ENCODE results near the gene NMNAT3.

NMNAT3 gene

DNA sequence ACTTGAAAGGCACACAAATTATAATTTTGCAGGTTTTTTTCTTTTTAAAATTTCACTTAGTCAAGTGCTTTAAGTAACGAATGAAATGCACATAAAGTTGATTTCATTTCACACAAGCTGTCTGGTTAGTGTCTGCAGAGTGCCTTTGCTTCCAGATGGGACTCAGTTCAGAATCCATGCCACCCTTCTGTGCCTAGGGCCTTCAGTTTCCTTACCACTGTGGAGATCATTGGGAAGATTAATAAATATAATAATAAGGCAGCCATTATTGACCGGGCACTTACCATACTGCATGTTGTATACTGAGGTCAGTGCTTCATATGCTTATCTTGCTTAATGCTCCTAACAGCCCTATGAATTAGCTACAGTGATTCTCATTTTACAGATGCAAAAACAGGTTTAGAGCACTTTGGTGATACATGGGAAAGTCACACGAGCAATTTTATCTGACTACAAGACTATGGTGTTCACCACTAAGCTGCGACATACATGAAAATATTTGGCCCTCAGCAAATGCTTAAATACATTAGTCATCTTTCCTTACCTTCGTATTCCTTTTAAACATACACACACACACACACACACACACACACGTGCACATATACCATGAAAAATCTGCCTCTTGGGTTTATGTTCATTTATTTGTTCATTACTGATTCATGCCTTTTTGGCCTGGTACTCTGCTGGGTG lies 3.1 kb downstream of the NMNAT3 start:
- no peak for DNase-seq

GRCh38 chr3:139672884-139673283 lies 4.9 kb downstream of the NMNAT3 start:
- no peak for DNase-seq

- no peak for DNase-seq
Measured at GRCh38 chr3:139671863-139672646, 5.7 kb downstream of the NMNAT3 start.

GRCh38 chr3:139671107-139671506 lies 6.7 kb downstream of the NMNAT3 start:
- DNase-seq: no peak

DNA sequence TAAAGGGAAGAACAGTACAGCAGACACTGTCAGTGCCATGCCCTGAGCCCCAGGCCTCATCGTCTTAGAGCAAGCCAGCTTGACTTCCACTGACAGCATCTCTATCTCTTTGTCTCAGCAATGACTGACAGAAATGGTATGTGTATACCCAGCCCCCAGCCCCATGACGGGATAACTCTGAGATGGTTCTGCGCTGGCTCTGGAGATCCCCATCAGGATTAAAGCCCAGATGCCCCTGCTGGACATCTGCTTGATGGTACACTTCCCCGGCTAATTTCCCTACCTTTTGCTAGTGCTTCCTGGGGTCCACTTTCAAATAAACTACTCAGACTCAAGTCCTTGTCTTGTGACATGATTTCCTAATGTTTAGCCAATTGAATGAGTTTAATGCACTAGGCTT lies 7.6 kb downstream of the NMNAT3 start:
- DNase-seq: no peak

GRCh38 chr3:139668332-139668731 lies 9.4 kb downstream of the NMNAT3 start:
- DNase-seq: no peak

- DNase-seq: no peak
Measured at GRCh38 chr3:139664958-139665357, 12.8 kb downstream of the NMNAT3 start.

DNA sequence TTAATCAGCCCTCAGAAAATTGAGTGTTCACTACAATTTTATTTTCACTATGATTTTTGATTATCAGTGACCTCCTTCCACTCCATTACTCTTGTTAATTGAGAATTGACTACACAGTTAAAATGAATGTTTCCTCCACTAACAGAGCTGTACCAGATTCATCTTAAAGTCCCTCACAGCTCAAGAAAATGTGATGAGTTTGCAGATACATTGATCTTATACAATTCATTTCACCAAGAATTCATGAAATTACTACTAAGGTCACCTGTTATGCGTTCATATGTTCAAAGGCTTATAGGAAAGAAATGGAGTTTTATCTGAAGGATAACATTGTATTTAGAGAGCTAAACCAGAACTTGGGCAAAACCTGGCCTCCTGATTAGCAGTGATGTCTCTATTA lies 17.5 kb downstream of the NMNAT3 start:
- no peak for DNase-seq

DNA sequence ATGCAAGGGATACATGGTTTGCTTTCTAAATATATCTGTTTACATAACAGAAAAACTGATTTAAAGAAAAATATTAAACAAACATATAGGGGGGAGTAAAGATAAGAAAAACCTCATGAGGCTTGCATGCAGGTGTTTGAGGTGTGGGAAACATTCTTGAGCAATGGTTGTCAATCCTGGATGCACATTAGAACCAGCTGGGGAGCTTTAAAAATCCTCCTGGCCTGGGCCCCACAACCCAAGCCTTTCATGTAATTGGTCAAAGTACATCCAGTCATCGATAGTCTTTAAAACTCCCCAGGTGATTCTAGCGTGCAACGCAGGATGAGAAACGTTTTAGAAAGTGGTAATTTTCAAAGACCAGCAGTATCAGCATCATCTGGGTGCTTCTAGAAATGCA lies 18.3 kb downstream of the NMNAT3 start:
- DNase-seq: no peak

DNA sequence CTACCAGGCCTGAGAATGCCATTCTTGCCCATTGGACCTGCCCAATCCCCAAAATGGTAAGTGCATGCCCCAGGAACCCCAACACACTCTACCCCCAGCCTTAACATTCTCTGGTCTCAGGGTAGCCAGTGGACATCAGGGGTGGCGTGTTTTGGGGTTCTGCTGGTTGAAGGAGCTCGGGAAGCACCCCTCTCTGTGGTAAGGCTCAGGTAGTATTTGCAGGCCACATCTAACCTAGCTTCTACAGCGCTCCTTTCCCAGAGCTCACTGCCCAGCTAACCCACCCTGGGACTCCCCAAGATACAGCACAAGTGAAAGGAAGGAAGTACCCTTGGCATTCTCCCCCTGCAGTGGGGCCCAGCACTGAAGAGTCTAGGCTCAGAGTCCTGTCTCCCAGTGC lies 19.8 kb downstream of the NMNAT3 start:
- DNase-seq: no peak

DNA sequence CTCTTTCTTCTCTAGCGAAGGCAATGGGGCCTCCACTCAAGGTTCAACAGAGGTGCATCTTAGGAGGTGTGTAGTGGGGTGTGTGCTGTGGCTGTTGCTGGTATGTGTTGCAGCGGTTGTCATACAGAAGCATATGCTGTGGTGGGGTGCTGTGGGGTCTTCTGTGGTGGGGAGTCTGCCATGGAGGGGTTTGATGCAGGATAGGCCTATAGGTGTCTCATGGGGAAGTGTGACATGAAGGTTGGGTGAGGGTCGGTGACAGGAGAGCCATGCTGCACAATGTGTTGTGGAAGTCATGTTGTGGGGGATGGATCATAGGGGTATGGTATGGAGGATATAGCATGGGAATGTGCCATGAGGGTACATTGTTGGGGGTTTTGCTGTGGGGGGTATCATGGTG lies 20.3 kb downstream of the NMNAT3 start:
- no peak for DNase-seq

- no peak for DNase-seq
Measured at GRCh38 chr3:139655909-139656595, 21.7 kb downstream of the NMNAT3 start.

- no peak for DNase-seq
Measured at GRCh38 chr3:139654637-139655365, 23.0 kb downstream of the NMNAT3 start.

GRCh38 chr3:139653582-139653981 lies 24.2 kb downstream of the NMNAT3 start:
- no peak for DNase-seq

DNA sequence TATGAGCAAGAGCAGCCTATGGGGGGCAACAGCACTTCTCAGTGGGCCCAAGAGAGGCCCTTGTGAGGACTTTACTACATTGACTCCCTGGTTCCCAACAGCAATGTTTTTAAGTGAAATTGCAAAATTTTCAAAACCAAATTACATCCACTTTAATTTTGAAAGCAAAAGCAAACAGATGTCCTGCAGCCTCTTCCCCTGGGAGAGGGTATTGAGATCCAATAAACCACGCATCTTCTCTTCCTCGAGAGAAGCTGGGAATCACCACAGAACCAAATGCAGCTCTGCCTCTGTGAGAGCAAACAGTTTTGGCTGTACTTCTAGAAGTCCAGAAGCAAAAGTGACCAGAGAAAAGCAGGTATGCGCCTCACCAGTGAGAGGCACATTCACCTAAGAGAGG lies 25.2 kb downstream of the NMNAT3 start:
- no peak for DNase-seq

DNA sequence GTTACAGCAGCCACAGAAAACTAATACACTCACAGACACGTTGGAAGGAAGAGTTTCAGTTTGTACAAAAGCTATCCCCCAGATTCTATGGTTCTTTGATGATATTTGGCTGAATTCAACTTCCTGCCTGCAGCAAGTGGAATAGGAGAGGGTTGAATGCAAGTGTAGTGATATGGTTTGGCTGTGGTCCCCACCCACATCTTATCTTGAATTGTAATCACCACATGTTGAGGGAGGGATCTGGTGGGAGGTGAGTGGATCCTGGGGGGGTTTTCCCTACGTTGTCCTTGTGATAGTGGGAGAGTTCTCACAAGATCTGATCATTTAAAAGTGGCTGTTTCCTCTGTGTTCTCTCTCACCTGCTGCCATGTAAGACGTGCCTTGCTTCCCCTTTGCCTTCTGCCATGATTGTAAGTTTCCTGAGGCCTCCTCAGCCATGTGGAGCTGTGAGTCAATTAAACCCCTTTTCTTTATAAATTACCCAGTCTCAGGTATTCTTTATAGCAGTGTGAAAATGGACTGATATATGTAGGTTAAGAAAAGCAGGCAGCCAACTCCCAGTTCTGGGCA lies 29.8 kb downstream of the NMNAT3 start:
- DNase-seq: no peak

- no peak for DNase-seq
Measured at GRCh38 chr3:139646512-139646911, 31.3 kb downstream of the NMNAT3 start.

DNA sequence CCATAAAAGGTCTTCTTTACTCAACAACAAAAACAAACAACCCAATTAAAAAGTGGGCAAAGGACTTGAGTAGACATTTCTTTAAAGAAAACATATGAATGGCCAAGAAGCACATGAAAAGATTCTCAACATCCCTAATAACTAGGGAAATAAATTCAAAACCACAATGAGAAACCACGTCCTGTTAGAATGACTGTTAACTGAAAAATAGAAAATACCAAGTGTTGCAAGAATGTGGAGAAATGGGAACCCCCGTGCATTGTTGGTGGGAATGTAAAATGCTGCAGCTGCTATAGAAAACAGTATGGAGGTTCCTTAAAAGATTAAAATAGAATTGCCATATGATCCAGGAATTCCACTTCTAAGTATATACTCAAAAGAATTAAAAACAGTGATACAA lies 34.8 kb downstream of the NMNAT3 start:
- no peak for DNase-seq

- DNase-seq: no peak
Measured at GRCh38 chr3:139640456-139640855, 37.3 kb downstream of the NMNAT3 start.

GRCh38 chr3:139639662-139640061 lies 38.1 kb downstream of the NMNAT3 start:
- DNase-seq: no peak

DNA sequence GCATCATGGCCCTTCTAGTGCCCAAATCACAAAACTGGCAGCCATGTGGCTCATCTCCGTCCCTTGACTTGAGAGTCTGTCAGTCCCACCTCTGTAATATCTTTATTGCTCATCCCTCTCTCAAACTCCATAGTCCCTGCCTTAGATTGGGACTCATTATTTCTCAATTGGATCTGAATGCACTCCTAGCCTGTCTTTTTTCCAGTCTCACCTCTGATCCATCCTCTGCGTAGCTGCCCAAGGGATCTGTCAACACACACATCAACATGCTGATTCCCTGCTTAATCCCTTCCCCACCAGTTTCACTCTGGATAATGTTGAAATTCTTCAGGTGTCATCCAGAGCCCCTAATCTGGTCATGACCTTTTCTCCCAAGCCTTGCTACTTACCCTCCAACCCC lies 39.3 kb downstream of the NMNAT3 start:
- DNase-seq: no peak

- no peak for DNase-seq
Measured at GRCh38 chr3:139636511-139636910, 41.3 kb downstream of the NMNAT3 start.

DNA sequence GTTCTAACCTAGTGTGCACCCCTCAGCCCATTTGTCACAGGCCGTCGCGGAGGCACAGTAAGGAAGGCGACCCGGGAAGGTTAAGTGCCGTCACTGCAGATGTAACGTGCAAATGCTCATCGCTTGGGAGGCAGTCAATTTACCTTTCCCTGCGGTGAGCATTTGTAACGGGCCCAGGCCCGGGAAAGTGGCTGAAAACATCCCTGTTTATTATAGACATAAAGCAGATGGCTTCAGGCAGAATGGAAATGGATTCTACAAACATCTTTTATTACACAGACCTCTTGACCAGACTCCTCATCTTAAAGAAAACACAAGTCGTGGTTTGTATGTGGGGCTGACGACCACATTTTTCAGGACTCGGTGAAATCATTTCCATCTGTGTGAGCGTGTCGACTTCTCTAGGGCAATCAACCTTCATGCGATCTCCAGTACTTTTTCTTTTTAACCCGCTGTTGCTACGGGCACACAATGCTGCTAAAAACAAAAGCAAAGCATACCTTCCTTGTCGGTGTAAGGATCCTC lies 43.6 kb downstream of the NMNAT3 start:
- DNase-seq: no peak
